SH-SY5Y (cell line): ENCODE measurements around the gene PCDH9.

ENCODE experiments used
- GATA2 ChIP-seq: IDR thresholded peaks from 2 replicates; pipeline ENCODE4 v1.6.1; 2011; ENCODE audit warnings: mild to moderate bottlenecking, low read depth, low read length
- GATA3 ChIP-seq: IDR thresholded peaks from 2 replicates; pipeline ENCODE4 v1.6.1; 2011; ENCODE audit warnings: low read depth, mild to moderate bottlenecking, low read length, moderate library complexity

PCDH9 gene

DNA sequence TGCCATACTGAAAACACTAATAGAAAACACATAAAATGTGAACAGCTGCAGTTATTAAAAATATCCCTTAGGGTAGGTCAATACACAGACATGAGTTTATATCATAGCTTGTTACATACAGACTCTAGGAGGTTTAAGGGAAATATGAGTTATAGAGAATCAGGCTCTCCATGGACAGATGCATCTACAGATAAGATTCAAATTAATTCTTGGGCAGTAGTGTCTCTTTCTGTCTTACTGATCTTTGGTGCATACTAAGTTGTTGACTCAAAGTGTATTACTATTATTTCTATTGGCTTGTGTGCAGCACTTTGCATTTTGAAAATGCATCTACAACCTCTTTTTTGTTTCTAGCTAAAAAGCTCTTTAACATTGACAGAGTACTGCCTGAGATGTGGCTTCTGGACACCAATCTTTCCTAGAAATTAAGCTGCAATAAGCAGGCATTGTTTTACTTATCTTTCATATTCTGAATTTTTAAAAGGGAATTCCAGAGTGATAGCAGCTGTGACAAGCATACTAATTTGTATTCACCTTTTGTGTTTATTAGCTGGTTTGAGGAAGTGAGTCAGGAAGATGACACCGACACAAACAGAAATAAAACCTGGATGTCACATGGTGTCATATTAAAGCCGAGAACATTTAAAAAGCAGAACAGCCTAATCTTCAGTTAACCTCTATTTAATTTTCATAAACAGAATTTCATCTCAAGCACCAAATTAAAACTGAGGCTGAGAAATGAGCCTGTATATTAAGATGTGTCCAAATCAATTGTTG lies 399.0 kb downstream of the PCDH9 start:
- TF ChIP-seq GATA2, result no peak
- no peak for TF ChIP-seq GATA3

DNA sequence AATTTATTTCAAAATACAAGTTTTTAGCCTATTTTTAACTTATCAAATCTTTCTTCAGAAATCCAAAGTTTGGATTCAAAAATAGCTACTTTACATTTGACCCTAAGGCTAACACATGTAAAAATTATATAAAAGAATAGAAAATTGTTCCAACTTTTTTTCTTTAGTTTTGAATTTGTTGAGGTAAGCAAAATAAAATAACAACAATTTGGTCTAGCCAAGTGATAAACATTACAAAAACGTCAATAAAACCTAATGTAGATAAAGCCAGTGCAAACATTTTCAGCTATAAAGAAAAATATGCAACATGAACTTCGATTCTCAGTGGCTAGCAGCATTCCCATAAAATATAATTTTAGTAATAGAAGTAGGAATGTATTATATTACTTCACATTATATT lies 400.3 kb downstream of the PCDH9 start:
- TF ChIP-seq GATA3 (no peak), GATA2 (no peak)

DNA sequence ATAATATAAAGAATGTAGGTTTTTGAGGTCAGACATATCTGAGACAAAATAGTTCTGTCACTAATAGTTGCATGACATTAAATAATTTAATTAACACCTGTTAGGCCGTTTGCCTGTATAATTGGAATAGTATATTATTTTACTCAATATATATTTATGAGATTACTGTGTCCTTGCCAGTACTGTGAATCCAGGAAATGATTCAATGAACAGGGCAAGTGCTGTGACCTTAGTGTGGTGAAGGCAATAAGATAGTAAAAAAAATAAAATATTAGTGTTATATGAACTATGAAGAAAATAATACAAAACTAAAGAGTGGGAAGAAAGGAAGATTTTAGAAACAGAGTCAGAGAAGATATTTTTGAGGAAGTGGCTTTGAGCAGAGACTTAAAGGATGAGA lies 403.7 kb downstream of the PCDH9 start:
- no peak for TF ChIP-seq GATA2
- TF ChIP-seq GATA3, result no peak

- TF ChIP-seq GATA3 (no peak), GATA2 (no peak)
Observed at GRCh38 chr13:66821551-66821950, 408.6 kb downstream of the PCDH9 start.

- TF ChIP-seq GATA3 (no peak), GATA2 (no peak)
Observed at GRCh38 chr13:66811455-66811854, 418.7 kb downstream of the PCDH9 start.

GRCh38 chr13:66809485-66809884 lies 420.7 kb downstream of the PCDH9 start:
- TF ChIP-seq GATA3 (no peak), GATA2 (no peak)

DNA sequence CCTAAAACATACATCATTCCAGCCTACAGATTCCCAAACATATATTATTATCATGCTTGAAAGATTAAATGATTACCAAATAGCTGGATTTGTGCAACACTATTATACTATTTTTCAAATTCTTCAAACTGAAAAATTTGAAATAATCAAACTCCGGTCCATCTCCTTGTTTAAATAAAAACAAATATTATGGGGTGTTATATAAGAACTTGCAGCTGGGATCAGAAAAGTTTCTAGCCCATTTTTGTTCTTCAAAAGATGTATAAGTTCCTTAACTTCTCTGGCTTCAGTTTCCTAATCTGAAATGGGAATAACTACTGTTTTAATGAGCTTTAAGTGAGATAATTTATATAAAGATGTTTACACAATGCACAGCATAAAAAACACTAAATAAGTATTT lies 422.9 kb downstream of the PCDH9 start:
- TF ChIP-seq GATA3 (no peak), GATA2 (no peak)

- no peak for TF ChIP-seq GATA3
- no peak for TF ChIP-seq GATA2
Observed at GRCh38 chr13:66805657-66806056, 424.5 kb downstream of the PCDH9 start.

DNA sequence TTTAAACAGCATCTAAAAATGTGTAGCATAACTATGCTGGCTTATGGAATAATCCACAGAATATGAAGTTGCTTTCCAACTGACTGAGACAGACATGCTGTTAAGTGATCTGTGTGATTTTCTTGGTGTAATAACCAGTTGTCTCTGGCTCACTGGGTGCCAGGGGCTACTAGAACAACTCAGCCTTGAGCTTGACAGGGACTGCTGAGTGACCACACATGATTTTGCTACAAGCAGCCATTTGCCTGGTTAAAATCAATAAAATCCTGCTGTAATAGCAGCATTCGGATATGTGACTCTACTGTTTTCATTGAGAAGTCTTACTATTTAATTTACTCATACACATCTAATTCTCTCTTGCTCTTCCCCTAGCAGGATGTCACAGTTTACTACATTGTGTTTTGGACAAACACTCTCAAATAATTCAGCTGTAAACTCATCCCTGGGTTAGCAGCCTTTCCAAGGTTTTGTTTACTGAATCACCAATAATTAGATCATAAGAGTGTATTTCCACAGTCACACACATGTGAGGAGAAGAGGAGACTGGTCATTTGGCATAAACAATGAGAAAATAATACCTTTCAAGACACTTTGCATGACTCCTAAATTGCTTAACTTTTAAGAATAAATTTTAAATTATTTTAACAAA lies 426.2 kb downstream of the PCDH9 start:
- TF ChIP-seq GATA2, result no peak
- no peak for TF ChIP-seq GATA3

DNA sequence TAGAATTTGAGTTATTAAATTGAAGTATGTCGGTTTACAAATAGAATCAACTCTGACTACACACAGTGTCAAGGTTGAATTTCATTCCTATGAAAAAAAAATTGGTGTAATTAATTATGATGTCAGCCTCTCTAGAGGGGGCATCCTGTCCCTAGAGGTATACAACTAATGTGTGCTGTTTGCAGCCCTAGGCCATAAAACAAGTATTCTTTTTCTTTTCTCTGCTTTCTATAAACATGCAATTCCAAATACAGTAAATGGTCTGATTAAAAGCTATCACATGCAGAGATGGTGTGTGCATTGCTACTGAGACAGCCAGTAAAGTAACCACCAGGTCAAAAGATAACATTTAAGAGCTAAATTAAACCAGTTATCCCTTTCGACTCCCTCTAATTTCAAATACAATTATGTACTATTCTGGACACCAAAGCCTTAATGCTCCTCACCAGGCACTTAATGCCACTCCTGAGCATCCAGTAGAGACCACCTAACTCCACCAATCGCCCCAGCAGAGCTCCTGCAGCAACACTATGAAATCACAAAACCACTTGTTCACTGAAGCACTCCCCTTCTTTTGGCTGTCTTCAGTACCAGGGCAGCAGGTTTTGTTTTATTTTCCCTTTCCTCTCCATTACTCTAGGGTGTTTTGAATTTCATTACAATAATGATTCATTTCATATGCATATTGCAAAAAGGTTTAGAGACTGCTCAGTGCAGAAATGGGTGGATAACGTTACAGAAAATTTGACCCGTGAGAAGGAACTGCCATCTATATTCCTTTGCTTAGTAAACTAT lies 426.9 kb downstream of the PCDH9 start:
- TF ChIP-seq GATA3, result no peak
- TF ChIP-seq GATA2, result no peak

DNA sequence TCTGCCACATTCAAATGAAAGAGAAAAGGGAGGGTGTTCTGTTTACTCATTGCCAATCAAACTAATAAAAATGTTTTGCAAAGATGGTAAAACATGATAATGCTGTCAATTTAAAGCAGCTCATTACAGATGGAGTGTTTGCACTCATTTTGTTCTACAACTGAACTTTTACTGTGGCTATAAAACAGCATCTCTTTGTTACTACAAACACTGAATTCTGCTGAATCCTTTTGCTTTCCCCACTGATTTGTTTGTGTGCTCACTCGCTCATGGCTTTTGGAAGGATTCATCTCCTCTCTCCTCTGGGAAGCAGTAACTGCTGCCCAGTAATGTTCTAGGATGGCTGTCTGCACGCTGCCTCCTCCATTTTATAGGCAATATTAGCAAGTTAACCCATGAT lies 434.5 kb downstream of the PCDH9 start:
- no peak for TF ChIP-seq GATA3
- no peak for TF ChIP-seq GATA2

DNA sequence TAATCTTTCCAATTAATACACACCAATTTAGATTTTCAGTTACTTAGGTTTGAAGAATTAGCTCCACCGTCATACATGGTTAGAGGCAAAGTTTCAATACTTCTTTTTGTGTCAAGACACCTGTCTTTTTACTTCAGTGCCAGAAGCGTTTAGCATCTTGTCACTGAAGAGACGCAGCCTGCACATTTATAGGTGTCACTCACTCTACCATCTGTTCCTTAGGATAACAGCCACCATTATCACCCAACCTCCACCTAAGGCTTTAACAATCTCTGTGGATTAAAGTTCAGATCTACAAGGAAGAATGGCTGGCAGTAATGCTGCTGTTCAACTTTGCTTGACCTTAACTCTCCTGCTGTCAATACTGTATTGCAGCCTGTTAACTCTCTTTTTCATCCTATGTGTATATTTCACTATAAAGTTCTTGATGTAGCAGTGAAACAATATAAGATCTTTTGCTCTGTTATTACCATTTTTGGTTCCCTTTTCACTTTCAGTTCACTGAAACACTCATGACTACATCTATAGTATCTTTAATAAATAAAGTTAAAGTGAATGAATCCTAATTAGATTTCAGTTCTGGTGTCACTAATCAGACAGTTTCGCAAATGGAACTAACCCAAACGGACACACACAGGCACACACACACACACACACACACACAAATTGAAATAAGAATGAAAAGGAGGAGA lies 435.6 kb downstream of the PCDH9 start:
- TF ChIP-seq GATA3, result no peak
- no peak for TF ChIP-seq GATA2

- TF ChIP-seq GATA3 (no peak), GATA2 (no peak)
Observed at GRCh38 chr13:66790861-66791260, 439.3 kb downstream of the PCDH9 start.

- no peak for TF ChIP-seq GATA3
- no peak for TF ChIP-seq GATA2
Observed at GRCh38 chr13:66781241-66781640, 448.9 kb downstream of the PCDH9 start.

GRCh38 chr13:66780814-66781213 lies 449.3 kb downstream of the PCDH9 start:
- TF ChIP-seq GATA3 (no peak), GATA2 (no peak)
